ENCODE data around the gene NFIB. TPM values are rescaled to one million over a fixed set of nuclear protein-coding genes. Genes with fewer than 3 reads are reported as not detected.

NFIB gene
- polyA plus RNA-seq, 1 donor (not counting 4 experiments of a cell fraction or from before 2014, with no cell fraction given): 8.9 TPM

DNA sequence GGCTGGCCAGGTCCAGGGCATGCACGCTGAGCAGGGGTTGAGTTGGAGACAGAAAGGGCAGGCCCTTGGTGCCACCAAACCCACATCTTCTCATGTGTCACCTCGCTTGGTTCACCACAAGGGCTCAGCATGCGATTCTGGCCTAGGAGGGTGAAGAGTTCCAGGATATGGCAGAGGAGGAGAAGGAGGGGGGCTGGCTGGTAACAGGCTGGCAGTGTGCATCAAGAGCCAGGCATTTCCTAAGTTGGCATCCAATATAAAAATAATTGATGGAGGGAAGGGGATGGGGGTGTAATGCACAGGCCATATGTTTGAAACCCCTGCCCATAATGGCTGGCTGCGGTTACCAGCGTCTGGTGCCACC lies 255.6 kb downstream of the NFIB start:
- no peak overlapping the region for H3K27ac ChIP-seq (ENCODE audit: control insufficient read depth, insufficient read depth, low read length)
- H3K4me1 ChIP-seq (ENCODE audit: control insufficient read depth, extremely low read depth, insufficient read depth, low read length): peaks cover 13% of the 10 kb centered on the region
- no peak overlapping the region for H3K9ac ChIP-seq (ENCODE audit: control insufficient read depth, extremely low read depth, insufficient read depth, low read length)
- no peak for TF ChIP-seq EZH2 (IDR thresholded peaks at IDR 0.05; ENCODE audit: low read length)
- TF ChIP-seq, protein P1, sequence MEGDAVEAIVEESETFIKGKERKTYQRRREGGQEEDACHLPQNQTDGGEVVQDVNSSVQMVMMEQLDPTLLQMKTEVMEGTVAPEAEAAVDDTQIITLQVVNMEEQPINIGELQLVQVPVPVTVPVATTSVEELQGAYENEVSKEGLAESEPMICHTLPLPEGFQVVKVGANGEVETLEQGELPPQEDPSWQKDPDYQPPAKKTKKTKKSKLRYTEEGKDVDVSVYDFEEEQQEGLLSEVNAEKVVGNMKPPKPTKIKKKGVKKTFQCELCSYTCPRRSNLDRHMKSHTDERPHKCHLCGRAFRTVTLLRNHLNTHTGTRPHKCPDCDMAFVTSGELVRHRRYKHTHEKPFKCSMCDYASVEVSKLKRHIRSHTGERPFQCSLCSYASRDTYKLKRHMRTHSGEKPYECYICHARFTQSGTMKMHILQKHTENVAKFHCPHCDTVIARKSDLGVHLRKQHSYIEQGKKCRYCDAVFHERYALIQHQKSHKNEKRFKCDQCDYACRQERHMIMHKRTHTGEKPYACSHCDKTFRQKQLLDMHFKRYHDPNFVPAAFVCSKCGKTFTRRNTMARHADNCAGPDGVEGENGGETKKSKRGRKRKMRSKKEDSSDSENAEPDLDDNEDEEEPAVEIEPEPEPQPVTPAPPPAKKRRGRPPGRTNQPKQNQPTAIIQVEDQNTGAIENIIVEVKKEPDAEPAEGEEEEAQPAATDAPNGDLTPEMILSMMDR (optimal IDR thresholded peaks at IDR 0.05 in 1 of 3, IDR thresholded peaks at IDR 0.05 in 1 of 3, conservative IDR thresholded peaks at IDR 0.05 in 1 of 3; ENCODE audit: extremely low read depth in 1 of 3, insufficient read depth in 2 of 3, low read length in 3 of 3): no peak
- H3K9me3 ChIP-seq (ENCODE audit: control insufficient read depth, low read depth, low read length): no peaks in the 10 kb centered on the region
- no peaks in the 10 kb centered on the region for H3K27me3 ChIP-seq (ENCODE audit: control insufficient read depth, extremely low read depth, insufficient read depth, low read length)
- H4K20me1 ChIP-seq (ENCODE audit: control insufficient read depth, extremely low read depth, insufficient read depth, low read length): no peaks in the 10 kb centered on the region
- no peaks in the 10 kb centered on the region for H3K36me3 ChIP-seq (ENCODE audit: control insufficient read depth in 2 of 2, extremely low read depth in 1 of 2, insufficient read depth in 2 of 2, low read length in 2 of 2)
- H3K4me3 ChIP-seq (ENCODE audit: control insufficient read depth in 2 of 3, extremely low read depth in 1 of 3, insufficient read depth in 2 of 3, low read depth in 1 of 3, low read length in 3 of 3): no peak overlapping the region
- no peak overlapping the region for H3K4me2 ChIP-seq (ENCODE audit: control insufficient read depth, extremely low read depth, insufficient read depth, low read depth, low read length)
- no peak for FAIRE-seq
- no peaks in the 10 kb centered on the region for H3K79me2 ChIP-seq (ENCODE audit: control insufficient read depth, insufficient read depth, low read length)
- DNase-seq (ENCODE audit: low read depth, low spot score): no peak
- dilution Hi-C loops (cut with MboI; ENCODE audit: extremely low pct_ligation_motif_present, low sequenced_read_pairs): no loop called here
- H2AFZ ChIP-seq (ENCODE audit: control insufficient read depth, low read length): no peak overlapping the region
- H3K9me1 ChIP-seq (ENCODE audit: control insufficient read depth, extremely low read depth, insufficient read depth, low read length): no peaks in the 10 kb centered on the region

DNA sequence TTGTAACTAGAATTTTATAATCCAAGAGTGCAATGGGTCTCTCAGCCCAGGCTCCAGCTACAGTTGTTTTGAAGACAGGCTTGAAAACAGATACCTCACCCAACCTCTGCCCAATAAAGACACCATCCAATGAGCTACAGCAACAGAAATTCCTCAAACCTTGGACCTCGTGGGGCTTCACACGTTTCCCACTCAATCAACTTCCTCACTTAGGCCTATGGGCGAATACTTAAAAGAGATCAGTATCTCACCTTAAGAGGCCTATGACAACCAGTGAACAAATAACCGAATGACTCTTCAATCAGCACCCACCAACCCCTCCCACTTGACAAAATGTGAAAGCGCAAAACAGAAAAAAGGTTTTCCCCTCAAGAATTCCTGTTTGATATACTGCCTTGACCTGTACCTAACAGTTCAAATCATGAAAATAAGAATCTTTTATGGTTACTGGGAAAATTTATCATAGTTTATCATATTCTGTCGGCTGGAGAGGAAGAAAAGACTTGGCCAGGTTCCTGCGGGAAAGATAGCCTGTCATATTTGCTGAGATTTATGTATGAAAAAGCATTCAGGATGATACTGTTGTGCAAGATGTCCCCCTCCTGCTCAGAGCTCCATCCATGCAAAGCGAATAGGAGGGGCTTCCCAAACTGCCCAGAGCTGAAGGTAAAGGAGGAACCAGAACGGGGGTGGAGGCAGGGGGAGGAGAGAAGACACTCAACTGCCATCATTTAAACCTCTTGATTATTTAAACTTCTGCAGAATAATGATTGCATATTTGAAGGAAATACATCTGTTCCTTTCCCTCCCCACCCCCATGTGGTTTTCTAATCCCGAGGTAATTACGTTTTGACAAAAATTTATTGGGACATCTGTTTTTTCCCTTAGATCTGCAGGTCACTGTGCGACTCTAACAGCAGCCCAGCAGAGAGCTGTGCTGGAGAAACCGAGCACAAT lies 256.3 kb downstream of the NFIB start:
- Histone ChIP-seq H3K79me2 (ENCODE audit: control insufficient read depth, insufficient read depth, low read length) (no peaks in the 10 kb centered on the region), H3K9me1 (ENCODE audit: control insufficient read depth, extremely low read depth, insufficient read depth, low read length) (no peaks in the 10 kb centered on the region), H2AFZ (ENCODE audit: control insufficient read depth, low read length) (no peak overlapping the region), H3K4me1 (ENCODE audit: control insufficient read depth, extremely low read depth, insufficient read depth, low read length) (peaks cover 7% of the 10 kb centered on the region), H3K9me3 (ENCODE audit: control insufficient read depth, low read depth, low read length) (peaks cover 2% of the 10 kb centered on the region), H3K27me3 (ENCODE audit: control insufficient read depth, extremely low read depth, insufficient read depth, low read length) (no peaks in the 10 kb centered on the region), H3K9ac (ENCODE audit: control insufficient read depth, extremely low read depth, insufficient read depth, low read length) (no peak overlapping the region), H3K4me3 (ENCODE audit: control insufficient read depth in 2 of 3, extremely low read depth in 1 of 3, insufficient read depth in 2 of 3, low read depth in 1 of 3, low read length in 3 of 3) (no peak overlapping the region), H3K4me2 (ENCODE audit: control insufficient read depth, extremely low read depth, insufficient read depth, low read depth, low read length) (no peak overlapping the region), H4K20me1 (ENCODE audit: control insufficient read depth, extremely low read depth, insufficient read depth, low read length) (no peaks in the 10 kb centered on the region), H3K27ac (ENCODE audit: control insufficient read depth, insufficient read depth, low read length) (no peak overlapping the region), H3K36me3 (ENCODE audit: control insufficient read depth in 2 of 2, extremely low read depth in 1 of 2, insufficient read depth in 2 of 2, low read length in 2 of 2) (no peaks in the 10 kb centered on the region)
- dilution Hi-C loops (cut with MboI; ENCODE audit: extremely low pct_ligation_motif_present, low sequenced_read_pairs): no loop called here
- DNase-seq (ENCODE audit: low read depth, low spot score) (no peak), FAIRE-seq (no peak)
- TF ChIP-seq, protein P1 (optimal IDR thresholded peaks at IDR 0.05 in 1 of 3, IDR thresholded peaks at IDR 0.05 in 1 of 3, conservative IDR thresholded peaks at IDR 0.05 in 1 of 3; ENCODE audit: extremely low read depth in 1 of 3, insufficient read depth in 2 of 3, low read length in 3 of 3): no peak
- TF ChIP-seq EZH2 (IDR thresholded peaks at IDR 0.05; ENCODE audit: low read length): no peak

Measured in keratinocyte (primary cell).